CD4-positive, alpha-beta T cell (primary cell): Measurements from ENCODE around the gene PEDS1. TPM values are rescaled to one million over a fixed set of nuclear protein-coding genes. Genes with fewer than 3 reads are reported as not detected.
A peak's percentile ranks its signal among the peaks of the same experiment; 100 is the strongest.

ENCODE experiments used
- ATAC-seq: fragments of 200-7000 bp; cut with Tn5 transposase; one replicate; pipeline ENCODE4 v1.10.0; 2022; ENCODE audit warnings: mild to moderate bottlenecking; ENCODE audit not compliant: poor library complexity
- CTCF ChIA-PET: fragments of 350-600 bp; sonication (Branson Sonifier 250); formaldehyde crosslinking; loops from one replicate; lab custom pipeline; 2021; ENCODE audit warnings: antibody characterized with exemption, inconsistent platforms; lab: Charles Lee
- POLR2A ChIA-PET: fragments of 350-600 bp; sonication (Branson Sonifier 250); formaldehyde crosslinking; loops from one replicate; lab custom pipeline; 2021; ENCODE audit warnings: antibody characterized with exemption, inconsistent platforms; lab: Charles Lee
- DNase-seq, 14 experiments: peaks; one replicate each; pipeline ENCODE4 v3.0.0-alpha.2; 2013 to 2020; ENCODE audit warnings: mixed read lengths in 2 of 14
- H3K27ac ChIP-seq, 2 donors: one replicate each; pipeline versions ENCODE4 v1.5.1 to v1.7.0; 2013; ENCODE audit warnings: low read length in 2 of 2, low read depth in 1 of 2, mild to moderate bottlenecking in 1 of 2
- H3K27me3 ChIP-seq, 2 experiments: 1 replicate in 1 of 2; 2 replicates in 1 of 2; pipeline versions ENCODE4 v1.6.1 to v1.7.0; 2013; ENCODE audit warnings: low read length in 2 of 2, control low read depth in 1 of 2, mild to moderate bottlenecking in 1 of 2, moderate library complexity in 1 of 2; ENCODE audit not compliant: insufficient read depth in 2 of 2, control insufficient read depth in 1 of 2
- H3K36me3 ChIP-seq: one replicate; pipeline ENCODE4 v1.6.1; 2013; ENCODE audit warnings: low read length, control low read depth; ENCODE audit not compliant: insufficient read depth
- H3K4me1 ChIP-seq: one replicate; pipeline ENCODE4 v1.6.1; 2013; ENCODE audit warnings: low read length, control low read depth; ENCODE audit not compliant: insufficient read depth
- H3K4me3 ChIP-seq: one replicate; pipeline ENCODE4 v1.5.1; 2013; ENCODE audit warnings: mild to moderate bottlenecking, low read length, moderate library complexity
- H3K9me3 ChIP-seq, 2 experiments: 1 replicate in 1 of 2; 2 replicates in 1 of 2; pipeline versions ENCODE4 v1.6.1 to v1.7.0; 2013; ENCODE audit warnings: low read length in 2 of 2, mild to moderate bottlenecking in 2 of 2, control low read depth in 1 of 2, moderate library complexity in 1 of 2; ENCODE audit not compliant: control insufficient read depth in 1 of 2, insufficient read depth in 1 of 2
- H3K27ac Mint-ChIP-seq: one replicate; pipeline ENCODE4 v1.8.0; 2020; ENCODE audit warnings: mixed read lengths
- H3K27me3 Mint-ChIP-seq: one replicate; pipeline ENCODE4 v1.8.0; 2021; ENCODE audit warnings: mixed read lengths
- H3K36me3 Mint-ChIP-seq: one replicate; pipeline ENCODE4 v1.8.0; 2021; ENCODE audit warnings: low read depth, mixed read lengths
- H3K4me1 Mint-ChIP-seq: one replicate; pipeline ENCODE4 v1.8.0; 2021; ENCODE audit warnings: low read depth, mixed read lengths
- H3K4me3 Mint-ChIP-seq: one replicate; pipeline ENCODE4 v1.8.0; 2020; ENCODE audit warnings: mild to moderate bottlenecking, mixed read lengths
- H3K9me3 Mint-ChIP-seq: one replicate; pipeline ENCODE4 v1.8.0; 2020; ENCODE audit warnings: mixed read lengths
- CTCF ChIP-seq: fragments of 200-600 bp; IDR thresholded peaks from one replicate; pipeline ENCODE4 v1.8.0; 2022; ENCODE audit warnings: antibody characterized with exemption, mild to moderate bottlenecking
- intact Hi-C, 2 experiments: fragments of 100-400 bp; cut with DNase I in 1 of 2; cut with micrococcal nuclease in 1 of 2; formaldehyde crosslinking; loops; one replicate each; pipeline versions ENCODE4 v1.15.1 to v1.9.0; 2023 to 2025; cut with DNase I, micrococcal nuclease
- total RNA-seq, 174 experiments: library from RNA in 2 of 174; stranded (reverse) in 2 of 174; gene quantifications; one replicate each; pipeline ENCODE4 v1.2.3 and lab custom pipeline; 2021 to 2026

The PEDS1 gene
- total RNA-seq, 2 experiments from 2014 or later = 21.3 to 21.9 TPM

- POLR2A ChIA-PET = no interaction called here
- intact Hi-C loops = loop anchor here in 1 of 2 experiments (10.0 kb wide), 1 partner anchor 737 kb away; the partner anchor contains the start of gene ADNP
- Mint-ChIP-seq H3K9me3 (no peaks in the 10 kb centered on the region), H3K36me3 (peaks cover 4% of the 10 kb centered on the region), H3K27ac (no peak overlapping the region), H3K4me1 (peaks cover 8% of the 10 kb centered on the region), H3K27me3 (no peaks in the 10 kb centered on the region), H3K4me3 (no peak overlapping the region)
- H3K36me3 ChIP-seq = peaks cover 8% of the 10 kb centered on the region
- H3K27ac ChIP-seq = no peak overlapping the region
- no peaks in the 10 kb centered on the region for H3K9me3 ChIP-seq
- peaks cover 15% of the 10 kb centered on the region for H3K4me1 ChIP-seq
- no peak for TF ChIP-seq CTCF
- no peak overlapping the region for H3K4me3 ChIP-seq
- ATAC-seq = no peak
- CTCF ChIA-PET = no interaction called here
- DNase-seq = peak in 1 of 14 experiments; percentile 8
- no peaks in the 10 kb centered on the region for H3K27me3 ChIP-seq
Measured at GRCh38 chr20:50198180-50198666, 44.7 kb upstream of the PEDS1 start.

GRCh38 chr20:50197463-50198179 is 44.1 kb upstream of the PEDS1 start:
- H3K27me3 Mint-ChIP-seq = no peaks in the 10 kb centered on the region
- Histone ChIP-seq H3K36me3 (peaks cover 8% of the 10 kb centered on the region), H3K27me3 (no peaks in the 10 kb centered on the region), H3K9me3 (no peaks in the 10 kb centered on the region), H3K4me3 (no peak overlapping the region), H3K4me1 (peaks cover 21% of the 10 kb centered on the region), H3K27ac (no peak overlapping the region)
- no peaks in the 10 kb centered on the region for H3K9me3 Mint-ChIP-seq
- ChIA-PET CTCF (no interaction called here), POLR2A (interaction anchor here (0.6 kb wide), 1 partner anchor 16 kb away, joined by 4 read pairs; no protein-coding TSS in a partner anchor)
- TF ChIP-seq CTCF = no peak
- no peak overlapping the region for H3K27ac Mint-ChIP-seq
- peak in 1 of 14 experiments; percentile 27 for DNase-seq
- H3K4me3 Mint-ChIP-seq = no peak overlapping the region
- H3K4me1 Mint-ChIP-seq = peaks cover 15% of the 10 kb centered on the region
- intact Hi-C loops = loop anchor here in 1 of 2 experiments (10.0 kb wide), 1 partner anchor 737 kb away; the partner anchor contains the start of gene ADNP
- ATAC-seq = no peak
- H3K36me3 Mint-ChIP-seq = peaks cover 4% of the 10 kb centered on the region

GRCh38 chr20:50196896-50197295 is 43.4 kb upstream of the PEDS1 start:
- H3K27me3 Mint-ChIP-seq = no peaks in the 10 kb centered on the region
- Histone ChIP-seq H3K4me1 (peaks cover 23% of the 10 kb centered on the region), H3K27ac (no peak overlapping the region), H3K27me3 (no peaks in the 10 kb centered on the region), H3K4me3 (no peak overlapping the region), H3K9me3 (no peaks in the 10 kb centered on the region), H3K36me3 (peaks cover 8% of the 10 kb centered on the region)
- CTCF ChIA-PET = no interaction called here
- H3K9me3 Mint-ChIP-seq = no peaks in the 10 kb centered on the region
- no peak for TF ChIP-seq CTCF
- no peak overlapping the region for H3K4me3 Mint-ChIP-seq
- peaks cover 21% of the 10 kb centered on the region for H3K4me1 Mint-ChIP-seq
- ATAC-seq (no peak), DNase-seq (no peak)
- H3K27ac Mint-ChIP-seq = no peak overlapping the region
- intact Hi-C loops = loop anchor here in 1 of 2 experiments (10.0 kb wide), 1 partner anchor 738 kb away; the partner anchor contains the start of gene ADNP
- peaks cover 10% of the 10 kb centered on the region for H3K36me3 Mint-ChIP-seq
- POLR2A ChIA-PET = interaction anchor here (0.6 kb wide), 1 partner anchor 15 kb away, joined by 4 read pairs; no protein-coding TSS in a partner anchor
